HEK293 (cell line): ENCODE measurements around the gene CD3G.

Experiments
- CTCF ChIP-seq: fragments of 450-650 bp; formaldehyde crosslinking; IDR thresholded peaks from 2 replicates; pipeline ENCODE4 v1.5.1; 2016; ENCODE audit warnings: missing biosample characterization, missing genetic modification characterization
- KLF1 ChIP-seq: fragments of 450-650 bp; formaldehyde crosslinking; IDR thresholded peaks from 2 replicates; pipeline ENCODE4 v1.5.1; 2016; ENCODE audit warnings: missing biosample characterization, missing genetic modification characterization
- SETDB1 ChIP-seq: IDR thresholded peaks from one replicate; pipeline ENCODE4 v1.6.1; 2017; ENCODE audit warnings: mild to moderate bottlenecking, low read length, moderate library complexity, mixed read lengths; ENCODE audit not compliant: insufficient read length
- ZBTB26 ChIP-seq: fragments of 450-650 bp; formaldehyde crosslinking; optimal IDR thresholded peaks from 2 replicates; pipeline ENCODE3; 2016; ENCODE audit warnings: missing biosample characterization, mild to moderate bottlenecking, missing genetic modification characterization
- ZNF157 ChIP-seq: fragments of 450-650 bp; formaldehyde crosslinking; IDR thresholded peaks from 2 replicates; pipeline ENCODE4 v1.5.1; 2016; ENCODE audit warnings: missing biosample characterization, missing genetic modification characterization
- ZNF175 ChIP-seq: fragments of 450-650 bp; formaldehyde crosslinking; IDR thresholded peaks from 2 replicates; pipeline ENCODE4 v1.5.1; 2016; ENCODE audit warnings: missing biosample characterization, missing genetic modification characterization
- ZNF324 ChIP-seq: fragments of 450-650 bp; formaldehyde crosslinking; IDR thresholded peaks from 2 replicates; pipeline ENCODE4 v1.5.1; 2016; ENCODE audit warnings: missing biosample characterization, missing genetic modification characterization
- ZNF560 ChIP-seq: fragments of 450-650 bp; formaldehyde crosslinking; IDR thresholded peaks from 2 replicates; pipeline ENCODE4 v1.5.1; 2017; ENCODE audit warnings: missing biosample characterization, missing genetic modification characterization, borderline replicate concordance
- ZNF580 ChIP-seq: fragments of 450-650 bp; formaldehyde crosslinking; IDR thresholded peaks from 2 replicates; pipeline ENCODE4 v1.5.1; 2016; ENCODE audit warnings: missing biosample characterization, missing genetic modification characterization
- ZNF660 ChIP-seq: fragments of 450-650 bp; IDR thresholded peaks from 2 replicates; pipeline ENCODE4 v1.5.1; 2018; ENCODE audit warnings: missing biosample characterization, mild to moderate bottlenecking, missing genetic modification characterization
- ZNF677 ChIP-seq: fragments of 450-650 bp; IDR thresholded peaks from 2 replicates; pipeline ENCODE4 v1.5.0; 2018; ENCODE audit warnings: missing biosample characterization, mild to moderate bottlenecking, missing genetic modification characterization, moderate library complexity
- TF ChIP-seq, protein P1 (sequence below): fragments of 450-650 bp; formaldehyde crosslinking; IDR thresholded peaks from 2 replicates; pipeline ENCODE4 v1.5.1; 2017; ENCODE audit warnings: missing biosample characterization, missing genetic modification characterization
- TF ChIP-seq, protein P2 (sequence below): fragments of 450-650 bp; formaldehyde crosslinking; IDR thresholded peaks from 2 replicates; pipeline ENCODE4 v1.5.1; 2016; ENCODE audit warnings: missing biosample characterization, missing genetic modification characterization, low read depth

GRCh38 chr11:118383657-118384056 lies 39.5 kb downstream of the CD3G start:
- TF ChIP-seq CTCF (no peak), ZNF660 (tag by site-specific recombination) (no peak), ZNF560 (tag by site-specific recombination) (no peak), ZNF677 (tag by site-specific recombination) (no peak), SETDB1 (no peak), ZNF175 (tag by site-specific recombination) (no peak), ZNF324 (tag by site-specific recombination) (no peak), KLF1 (no peak), ZNF580 (tag by site-specific recombination) (no peak), ZNF157 (tag by site-specific recombination) (no peak), ZBTB26 (tag by site-specific recombination) (no peak)
- TF ChIP-seq, protein P1, sequence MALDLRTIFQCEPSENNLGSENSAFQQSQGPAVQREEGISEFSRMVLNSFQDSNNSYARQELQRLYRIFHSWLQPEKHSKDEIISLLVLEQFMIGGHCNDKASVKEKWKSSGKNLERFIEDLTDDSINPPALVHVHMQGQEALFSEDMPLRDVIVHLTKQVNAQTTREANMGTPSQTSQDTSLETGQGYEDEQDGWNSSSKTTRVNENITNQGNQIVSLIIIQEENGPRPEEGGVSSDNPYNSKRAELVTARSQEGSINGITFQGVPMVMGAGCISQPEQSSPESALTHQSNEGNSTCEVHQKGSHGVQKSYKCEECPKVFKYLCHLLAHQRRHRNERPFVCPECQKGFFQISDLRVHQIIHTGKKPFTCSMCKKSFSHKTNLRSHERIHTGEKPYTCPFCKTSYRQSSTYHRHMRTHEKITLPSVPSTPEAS (tag by site-specific recombination): no peak
- TF ChIP-seq, protein P2, sequence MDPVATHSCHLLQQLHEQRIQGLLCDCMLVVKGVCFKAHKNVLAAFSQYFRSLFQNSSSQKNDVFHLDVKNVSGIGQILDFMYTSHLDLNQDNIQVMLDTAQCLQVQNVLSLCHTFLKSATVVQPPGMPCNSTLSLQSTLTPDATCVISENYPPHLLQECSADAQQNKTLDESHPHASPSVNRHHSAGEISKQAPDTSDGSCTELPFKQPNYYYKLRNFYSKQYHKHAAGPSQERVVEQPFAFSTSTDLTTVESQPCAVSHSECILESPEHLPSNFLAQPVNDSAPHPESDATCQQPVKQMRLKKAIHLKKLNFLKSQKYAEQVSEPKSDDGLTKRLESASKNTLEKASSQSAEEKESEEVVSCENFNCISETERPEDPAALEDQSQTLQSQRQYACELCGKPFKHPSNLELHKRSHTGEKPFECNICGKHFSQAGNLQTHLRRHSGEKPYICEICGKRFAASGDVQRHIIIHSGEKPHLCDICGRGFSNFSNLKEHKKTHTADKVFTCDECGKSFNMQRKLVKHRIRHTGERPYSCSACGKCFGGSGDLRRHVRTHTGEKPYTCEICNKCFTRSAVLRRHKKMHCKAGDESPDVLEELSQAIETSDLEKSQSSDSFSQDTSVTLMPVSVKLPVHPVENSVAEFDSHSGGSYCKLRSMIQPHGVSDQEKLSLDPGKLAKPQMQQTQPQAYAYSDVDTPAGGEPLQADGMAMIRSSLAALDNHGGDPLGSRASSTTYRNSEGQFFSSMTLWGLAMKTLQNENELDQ (tag by site-specific recombination): no peak
